MM.1S (cell line): ENCODE data around the gene TCF25.

ENCODE experiments used
- DNase-seq: peaks from one replicate; pipeline ENCODE4 v3.0.0-alpha.2; 2015
- H2AFZ ChIP-seq: fragments of 300-600 bp; sonication (generic); 2 replicates; pipeline ENCODE4 v1.6.0; 2016; ENCODE audit warnings: antibody characterized with exemption, low read length
- H3F3A ChIP-seq: fragments of 300-600 bp; sonication (generic); 2 replicates; pipeline ENCODE4 v1.6.1; 2016; ENCODE audit warnings: mild to moderate bottlenecking, antibody characterized with exemption, low read length, moderate library complexity, mixed read lengths; ENCODE audit not compliant: insufficient read depth
- H3K27ac ChIP-seq: fragments of 300-600 bp; sonication (generic); 2 replicates; pipeline ENCODE4 v1.5.1; 2016; ENCODE audit warnings: mild to moderate bottlenecking, low read length
- H3K27me3 ChIP-seq: fragments of 300-600 bp; sonication (generic); replicated peaks from 2 replicates; pipeline ENCODE4 v1.6.0; 2016; ENCODE audit warnings: low read length; ENCODE audit not compliant: insufficient read depth
- H3K36me3 ChIP-seq: fragments of 300-600 bp; sonication (generic); replicated peaks from 2 replicates; pipeline ENCODE4 v1.6.1; 2016; ENCODE audit warnings: mild to moderate bottlenecking, low read length, mixed read lengths; ENCODE audit not compliant: insufficient read depth
- H3K4me1 ChIP-seq: fragments of 300-600 bp; sonication (generic); 2 replicates; pipeline ENCODE4 v1.6.1; 2016; ENCODE audit warnings: low read length, mixed read lengths
- H3K4me2 ChIP-seq: fragments of 300-600 bp; sonication (generic); 2 replicates; pipeline ENCODE4 v1.6.0; 2016; ENCODE audit warnings: low read depth, low read length
- H3K4me3 ChIP-seq: fragments of 300-600 bp; sonication (generic); 2 replicates; pipeline ENCODE4 v1.5.1; 2016; ENCODE audit warnings: low read length, mixed read lengths
- H3K79me2 ChIP-seq: fragments of 300-600 bp; sonication (generic); 2 replicates; pipeline ENCODE4 v1.6.1; 2016; ENCODE audit warnings: mixed run types, low read length, mixed read lengths
- H3K9ac ChIP-seq: fragments of 300-600 bp; sonication (generic); 2 replicates; pipeline ENCODE4 v1.6.1; 2016; ENCODE audit warnings: low read length, mixed read lengths
- H3K9me2 ChIP-seq: fragments of 300-600 bp; sonication (generic); replicated peaks from 2 replicates; pipeline ENCODE4 v1.6.1; 2016; ENCODE audit warnings: mild to moderate bottlenecking, low read length, mixed read lengths; ENCODE audit not compliant: insufficient read depth
- H3K9me3 ChIP-seq: fragments of 300-600 bp; sonication (generic); replicated peaks from 2 replicates; pipeline ENCODE4 v1.6.1; 2016; ENCODE audit warnings: mild to moderate bottlenecking, low read length, mixed read lengths; ENCODE audit not compliant: insufficient read depth
- H4K20me1 ChIP-seq: fragments of 300-600 bp; sonication (generic); 2 replicates; pipeline ENCODE4 v1.6.1; 2016; ENCODE audit warnings: mild to moderate bottlenecking, low read length, moderate library complexity, mixed read lengths; ENCODE audit not compliant: insufficient read depth
- CTCF ChIP-seq: fragments of 300-600 bp; sonication (generic); IDR thresholded peaks from 2 replicates; pipeline ENCODE4 v1.5.1; 2016; ENCODE audit warnings: antibody characterized with exemption, low read length, mixed read lengths
- EZH2 ChIP-seq: fragments of 300-600 bp; sonication (generic); optimal IDR thresholded peaks from 2 replicates; pipeline ENCODE3; 2017; ENCODE audit warnings: low read depth, mild to moderate bottlenecking, antibody characterized with exemption, low read length, mixed read lengths
- EZH2phosphoT487 ChIP-seq: fragments of 300-600 bp; sonication (generic); IDR thresholded peaks from 2 replicates; pipeline ENCODE4 v1.6.1; 2018; ENCODE audit warnings: antibody characterized with exemption, low read length

The TCF25 gene

GRCh38 chr16:89843409-89844350 lies 29.7 kb upstream of the TCF25 start:
- Histone ChIP-seq H3K27ac (no peak overlapping the region), H2AFZ (no peak overlapping the region), H3K4me2 (no peak overlapping the region), H3K27me3 (no peaks in the 10 kb centered on the region), H3K9me3 (no peaks in the 10 kb centered on the region), H3K79me2 (no peaks in the 10 kb centered on the region), H4K20me1 (no peaks in the 10 kb centered on the region), H3K9me2 (no peaks in the 10 kb centered on the region), H3K36me3 (no peaks in the 10 kb centered on the region), H3K9ac (no peak overlapping the region), H3K4me1 (no peaks in the 10 kb centered on the region), H3K4me3 (no peak overlapping the region), H3F3A (no peaks in the 10 kb centered on the region)
- TF ChIP-seq EZH2: no peak
- TF ChIP-seq CTCF: no peak
- TF ChIP-seq EZH2phosphoT487: no peak
- no peak for DNase-seq

GRCh38 chr16:89844739-89845339 lies 28.6 kb upstream of the TCF25 start:
- TF ChIP-seq EZH2: no peak
- TF ChIP-seq CTCF: no peak
- TF ChIP-seq EZH2phosphoT487: no peak
- H3F3A ChIP-seq: no peaks in the 10 kb centered on the region
- no peak overlapping the region for H3K27ac ChIP-seq
- H3K27me3 ChIP-seq: no peaks in the 10 kb centered on the region
- H3K9ac ChIP-seq: no peak overlapping the region
- no peaks in the 10 kb centered on the region for H3K4me1 ChIP-seq
- H3K9me3 ChIP-seq: no peaks in the 10 kb centered on the region
- H3K4me2 ChIP-seq: no peak overlapping the region
- no peak for DNase-seq
- no peaks in the 10 kb centered on the region for H3K36me3 ChIP-seq
- no peaks in the 10 kb centered on the region for H3K9me2 ChIP-seq
- no peaks in the 10 kb centered on the region for H3K79me2 ChIP-seq
- H4K20me1 ChIP-seq: no peaks in the 10 kb centered on the region
- H2AFZ ChIP-seq: no peak overlapping the region
- no peak overlapping the region for H3K4me3 ChIP-seq

GRCh38 chr16:89845417-89845816 lies 28.0 kb upstream of the TCF25 start:
- Histone ChIP-seq H3K79me2 (no peaks in the 10 kb centered on the region), H3K4me1 (no peaks in the 10 kb centered on the region), H3K4me3 (no peak overlapping the region), H2AFZ (no peak overlapping the region), H3K4me2 (peak overlapping the region; percentile 32; the same call in 1 of the 2 replicates), H3K27me3 (no peaks in the 10 kb centered on the region), H3K36me3 (no peaks in the 10 kb centered on the region), H3F3A (no peaks in the 10 kb centered on the region), H3K9ac (no peak overlapping the region), H4K20me1 (no peaks in the 10 kb centered on the region), H3K9me3 (no peaks in the 10 kb centered on the region), H3K9me2 (no peaks in the 10 kb centered on the region), H3K27ac (no peak overlapping the region)
- peak; percentile 12 for DNase-seq
- TF ChIP-seq EZH2: no peak
- TF ChIP-seq CTCF: no peak
- no peak for TF ChIP-seq EZH2phosphoT487
